ENCODE measurements around the gene NSF.
"Not testable (repeated sequence)": the region's sequence is repeated elsewhere in the genome, so short reads cannot be mapped to it uniquely, and the experiment has no call there.

DNA sequence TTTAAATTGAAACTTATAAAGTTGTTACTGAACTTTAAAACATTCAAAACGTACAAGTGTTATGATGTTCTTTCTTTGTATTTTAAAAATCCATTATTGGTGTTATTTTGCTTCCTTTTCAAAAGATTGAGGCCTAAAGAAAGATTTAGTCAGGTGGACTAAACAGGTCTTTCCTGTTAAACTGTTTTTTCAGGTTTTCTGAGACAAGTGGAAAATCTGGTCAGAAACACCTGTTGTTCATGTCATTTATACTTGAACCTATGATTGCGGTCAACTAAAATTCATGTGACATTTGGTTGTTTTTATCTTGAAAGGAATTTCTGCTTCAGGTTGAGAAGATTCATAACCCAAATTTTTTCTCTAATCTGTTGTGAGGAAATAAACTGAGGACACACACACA, 108.5 kb downstream of the NSF start:
- not testable (repeated sequence) for TF ChIP-seq RARB (CRISPR knock-in tag; IDR thresholded peaks at IDR 0.05); ZNF8 (CRISPR knock-in tag; IDR thresholded peaks at IDR 0.05); CREB5 (CRISPR knock-in tag; IDR thresholded peaks at IDR 0.05; ENCODE audit: low read depth); ZNF565 (CRISPR knock-in tag; conservative IDR thresholded peaks at IDR 0.05; ENCODE audit: low read depth); PATZ1 (CRISPR knock-in tag; IDR thresholded peaks at IDR 0.05; ENCODE audit: borderline replicate concordance); CSDC2 (CRISPR knock-in tag; IDR thresholded peaks at IDR 0.05)
- TF ChIP-seq, protein P1, sequence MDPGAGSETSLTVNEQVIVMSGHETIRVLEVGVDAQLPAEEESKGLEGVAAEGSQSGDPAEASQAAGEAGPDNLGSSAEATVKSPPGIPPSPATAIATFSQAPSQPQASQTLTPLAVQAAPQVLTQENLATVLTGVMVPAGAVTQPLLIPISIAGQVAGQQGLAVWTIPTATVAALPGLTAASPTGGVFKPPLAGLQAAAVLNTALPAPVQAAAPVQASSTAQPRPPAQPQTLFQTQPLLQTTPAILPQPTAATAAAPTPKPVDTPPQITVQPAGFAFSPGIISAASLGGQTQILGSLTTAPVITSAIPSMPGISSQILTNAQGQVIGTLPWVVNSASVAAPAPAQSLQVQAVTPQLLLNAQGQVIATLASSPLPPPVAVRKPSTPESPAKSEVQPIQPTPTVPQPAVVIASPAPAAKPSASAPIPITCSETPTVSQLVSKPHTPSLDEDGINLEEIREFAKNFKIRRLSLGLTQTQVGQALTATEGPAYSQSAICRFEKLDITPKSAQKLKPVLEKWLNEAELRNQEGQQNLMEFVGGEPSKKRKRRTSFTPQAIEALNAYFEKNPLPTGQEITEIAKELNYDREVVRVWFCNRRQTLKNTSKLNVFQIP (CRISPR knock-in tag; IDR thresholded peaks at IDR 0.05; ENCODE audit: borderline replicate concordance, low read depth): not testable (repeated sequence)
